Mesendoderm (in vitro differentiated cells): ENCODE data around the gene ZRSR2.

Experiments used
- DNase-seq: peaks from one replicate; pipeline ENCODE4 v3.0.0; 2013
- H2AK5ac ChIP-seq: 2 replicates; pipeline ENCODE4 v1.6.1; 2013; ENCODE audit warnings: low read length, inconsistent platforms
- H2BK120ac ChIP-seq: 2 replicates; pipeline ENCODE4 v1.6.1; 2013; ENCODE audit warnings: low read depth, mild to moderate bottlenecking, low read length, moderate library complexity, mixed read lengths
- H2BK15ac ChIP-seq: replicated peaks from 2 replicates; pipeline ENCODE4 v1.6.1; 2013; ENCODE audit warnings: low read depth, mild to moderate bottlenecking, moderate library complexity
- H2BK5ac ChIP-seq: 2 replicates; pipeline ENCODE4 v1.6.1; 2013; ENCODE audit warnings: low read length, inconsistent platforms
- H3K18ac ChIP-seq: 2 replicates; pipeline ENCODE4 v1.6.1; 2013; ENCODE audit warnings: mild to moderate bottlenecking, low read length, mixed read lengths
- H3K23ac ChIP-seq: one replicate; pipeline ENCODE4 v1.6.1; 2013; ENCODE audit warnings: low read length
- H3K27ac ChIP-seq: 2 replicates; pipeline ENCODE4 v1.5.1; 2013; ENCODE audit warnings: low read depth, mild to moderate bottlenecking, inconsistent platforms, low read length, moderate library complexity
- H3K27me3 ChIP-seq: 2 replicates; pipeline ENCODE4 v1.6.1; 2013; ENCODE audit warnings: low read length, control low read depth, mild to moderate bottlenecking, inconsistent platforms; ENCODE audit not compliant: insufficient read depth, poor library complexity
- H3K36me3 ChIP-seq: 2 replicates; pipeline ENCODE4 v1.6.1; 2013; ENCODE audit warnings: low read length, inconsistent platforms; ENCODE audit not compliant: control insufficient read depth, insufficient read depth
- H3K4ac ChIP-seq: one replicate; pipeline ENCODE4 v1.6.1; 2013; ENCODE audit warnings: low read depth, mild to moderate bottlenecking, low read length, moderate library complexity
- H3K4me1 ChIP-seq: 2 replicates; pipeline ENCODE4 v1.6.1; 2013; ENCODE audit warnings: low read depth, low read length, inconsistent platforms; ENCODE audit not compliant: control insufficient read depth
- H3K4me2 ChIP-seq: 2 replicates; pipeline ENCODE4 v1.6.1; 2013; ENCODE audit warnings: low read length
- H3K4me3 ChIP-seq: 2 replicates; pipeline ENCODE4 v1.5.1; 2013; ENCODE audit warnings: mild to moderate bottlenecking, low read length
- H3K56ac ChIP-seq: one replicate; pipeline ENCODE4 v1.6.1; 2013; ENCODE audit warnings: low read length
- H3K79me1 ChIP-seq: 2 replicates; pipeline ENCODE4 v1.6.1; 2013; ENCODE audit warnings: low read length, inconsistent platforms
- H3K79me2 ChIP-seq: 2 replicates; pipeline ENCODE4 v1.6.1; 2013; ENCODE audit warnings: mild to moderate bottlenecking, low read length; ENCODE audit not compliant: control insufficient read depth, insufficient read depth
- H3K9ac ChIP-seq: 2 replicates; pipeline ENCODE4 v1.6.1; 2013; ENCODE audit warnings: low read length, inconsistent platforms
- H4K5ac ChIP-seq: one replicate; pipeline ENCODE4 v1.6.1; 2013; ENCODE audit warnings: low read length
- H4K8ac ChIP-seq: one replicate; pipeline ENCODE4 v1.6.1; 2013; ENCODE audit warnings: low read depth, mild to moderate bottlenecking, control low read depth, low read length, moderate library complexity
- WGBS: extraction: QIAGEN DNeasy Blood & Tissue Kit; methylation state at CpG from one replicate; pipeline ENCODE4 v1.1.7; 2013; ENCODE audit warnings: low lambda C conversion rate, missing lambda C conversion rate; ENCODE audit not compliant: insufficient coverage; ENCODE audit errors: extremely low coverage; 5-methylcytosine and 5-hydroxymethylcytosine counted together

Gene ZRSR2

GRCh38 chrX:15854712-15855567 is 64.7 kb downstream of the ZRSR2 start, which contains the start of gene AP1S2:
Gene AP1S2, minus strand, starts transcription at chrX:15854813. Its CDS starts 2,289 bp downstream, at chrX:15852524.
- Histone ChIP-seq H3K36me3 (no peaks in the 10 kb centered on the region), H3K23ac (no peak within 1 kb of the TSS), H3K79me2 (peaks cover 22% of the 10 kb centered on the region), H3K4ac (no peak within 1 kb of the TSS), H3K18ac (peak within 1 kb of the TSS; percentile 97), H3K79me1 (no peaks in the 10 kb centered on the region), H3K4me3 (peak within 1 kb of the TSS; percentile 75), H3K56ac (peak within 1 kb of the TSS; percentile 92), H2BK15ac (no peak within 1 kb of the TSS), H3K4me1 (no peaks in the 10 kb centered on the region), H4K5ac (no peak within 1 kb of the TSS), H3K9ac (peak within 1 kb of the TSS; percentile 80), H3K27ac (peak within 1 kb of the TSS; percentile 88), H3K27me3 (no peaks in the 10 kb centered on the region), H2AK5ac (no peak within 1 kb of the TSS), H3K4me2 (peak within 1 kb of the TSS; percentile 49), H2BK120ac (no peak within 1 kb of the TSS), H2BK5ac (no peak within 1 kb of the TSS), H4K8ac (peak within 1 kb of the TSS; percentile 84)
- peak; percentile 97 for DNase-seq
- no CpG with 5 or more reads among the region's 85 CpGs for WGBS

DNA sequence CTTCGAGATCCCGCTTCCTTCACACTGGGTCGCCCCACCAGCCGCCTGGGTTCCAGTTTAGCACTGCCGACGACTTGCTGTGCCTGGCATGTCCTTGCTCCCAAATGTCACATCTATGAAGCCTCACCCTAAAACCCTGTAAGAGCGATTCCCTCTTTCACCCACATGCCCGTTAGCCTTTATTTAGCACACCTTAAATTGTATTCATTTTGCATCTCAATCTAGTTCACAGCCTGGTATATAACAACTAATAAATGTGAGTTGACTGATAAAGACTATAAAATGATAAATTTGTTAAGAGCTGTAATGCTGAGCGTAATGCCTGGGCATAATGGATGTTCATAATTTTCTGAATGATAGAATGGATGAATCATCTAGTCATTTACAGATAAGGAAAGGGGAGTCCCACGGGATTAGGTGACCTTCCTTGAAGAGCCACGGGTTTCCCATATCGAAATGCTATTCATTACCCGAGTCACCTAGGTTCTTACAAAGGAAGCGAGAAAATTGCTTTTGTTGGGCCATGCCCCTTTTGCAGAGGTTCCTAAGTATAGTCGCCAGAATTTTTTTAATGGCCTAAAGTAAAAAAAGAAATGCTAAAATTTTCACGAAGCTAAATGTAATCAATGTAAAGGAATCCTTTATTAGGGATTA is 65.4 kb downstream of the ZRSR2 start:
- Histone ChIP-seq H2BK15ac (no peak overlapping the region), H3K79me2 (peaks cover 18% of the 10 kb centered on the region), H2BK5ac (no peak overlapping the region), H3K56ac (peak overlapping the region; percentile 92), H3K27ac (peak overlapping the region; percentile 88), H3K9ac (peak overlapping the region; percentile 69), H3K36me3 (no peaks in the 10 kb centered on the region), H2BK120ac (no peak overlapping the region), H3K4me2 (peak overlapping the region; percentile 49), H3K4ac (no peak overlapping the region), H2AK5ac (no peak overlapping the region), H3K18ac (peak overlapping the region; percentile 1), H4K8ac (no peak overlapping the region), H3K79me1 (no peaks in the 10 kb centered on the region), H3K27me3 (no peaks in the 10 kb centered on the region), H3K23ac (no peak overlapping the region), H3K4me1 (no peaks in the 10 kb centered on the region), H4K5ac (no peak overlapping the region), H3K4me3 (peak overlapping the region; percentile 68)
- DNase-seq = no peak
- no CpG with 5 or more reads among the region's 16 CpGs for WGBS

DNA sequence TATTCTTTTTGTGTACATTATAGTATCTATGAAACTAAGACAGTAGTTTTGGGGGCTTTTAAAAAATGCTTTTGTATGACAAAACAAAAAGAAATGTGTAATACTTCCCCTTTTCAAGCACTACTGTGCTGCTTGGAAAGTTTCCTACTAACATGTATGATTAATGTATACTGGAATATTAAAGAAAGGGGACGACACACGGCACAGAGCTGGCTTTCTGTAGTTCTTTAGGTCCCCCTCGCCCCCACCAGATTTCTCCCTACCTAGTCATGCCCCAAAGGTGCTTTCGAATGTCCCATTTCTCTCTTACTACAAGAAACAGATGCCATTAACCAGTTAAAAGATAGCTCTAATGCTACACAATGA is 65.9 kb downstream of the ZRSR2 start:
- no peaks in the 10 kb centered on the region for H3K27me3 ChIP-seq
- no CpG with 5 or more reads among the region's 4 CpGs for WGBS
- no peak overlapping the region for H3K18ac ChIP-seq
- H2BK5ac ChIP-seq = no peak overlapping the region
- H3K4me3 ChIP-seq = no peak overlapping the region
- no peak for DNase-seq
- no peaks in the 10 kb centered on the region for H3K4me1 ChIP-seq
- H4K8ac ChIP-seq = no peak overlapping the region
- H4K5ac ChIP-seq = no peak overlapping the region
- H3K4me2 ChIP-seq = no peak overlapping the region
- H3K23ac ChIP-seq = no peak overlapping the region
- H2BK15ac ChIP-seq = no peak overlapping the region
- H3K56ac ChIP-seq = peak overlapping the region; percentile 34
- no peak overlapping the region for H2BK120ac ChIP-seq
- no peak overlapping the region for H3K27ac ChIP-seq
- H2AK5ac ChIP-seq = no peak overlapping the region
- H3K4ac ChIP-seq = no peak overlapping the region
- H3K9ac ChIP-seq = no peak overlapping the region
- H3K79me2 ChIP-seq = peaks cover 16% of the 10 kb centered on the region
- H3K79me1 ChIP-seq = no peaks in the 10 kb centered on the region
- no peaks in the 10 kb centered on the region for H3K36me3 ChIP-seq

GRCh38 chrX:15856636-15857035 is 66.4 kb downstream of the ZRSR2 start:
- Histone ChIP-seq H3K56ac (no peak overlapping the region), H3K27me3 (no peaks in the 10 kb centered on the region), H2BK5ac (no peak overlapping the region), H3K4me1 (no peaks in the 10 kb centered on the region), H2BK15ac (no peak overlapping the region), H4K5ac (no peak overlapping the region), H3K18ac (no peak overlapping the region), H3K9ac (peak overlapping the region; percentile 21), H3K36me3 (no peaks in the 10 kb centered on the region), H3K27ac (no peak overlapping the region), H2BK120ac (no peak overlapping the region), H3K79me2 (peaks cover 16% of the 10 kb centered on the region), H3K23ac (no peak overlapping the region), H3K4me3 (no peak overlapping the region), H2AK5ac (no peak overlapping the region), H3K4ac (no peak overlapping the region), H3K79me1 (no peaks in the 10 kb centered on the region), H4K8ac (no peak overlapping the region), H3K4me2 (no peak overlapping the region)
- DNase-seq = no peak
- WGBS = no CpG with 5 or more reads among the region's 1 CpG

- Histone ChIP-seq H3K4ac (no peak overlapping the region), H3K27me3 (no peaks in the 10 kb centered on the region), H2BK120ac (no peak overlapping the region), H3K79me1 (no peaks in the 10 kb centered on the region), H3K9ac (no peak overlapping the region), H2AK5ac (no peak overlapping the region), H3K56ac (no peak overlapping the region), H2BK15ac (no peak overlapping the region), H3K4me2 (no peak overlapping the region), H4K8ac (no peak overlapping the region), H4K5ac (no peak overlapping the region), H3K18ac (no peak overlapping the region), H3K4me3 (no peak overlapping the region), H3K4me1 (no peaks in the 10 kb centered on the region), H3K27ac (no peak overlapping the region), H3K79me2 (peaks cover 10% of the 10 kb centered on the region), H3K23ac (no peak overlapping the region), H2BK5ac (no peak overlapping the region), H3K36me3 (no peaks in the 10 kb centered on the region)
- no CpG with 5 or more reads among the region's 1 CpG for WGBS
- DNase-seq = no peak
These were observed 67.8 kb downstream of the ZRSR2 start for GRCh38 chrX:15858051-15858450.
